Measurements from ENCODE around the gene PLAAT4. TPM values are rescaled to one million over a fixed set of nuclear protein-coding genes. Genes with fewer than 3 reads are reported as not detected.
A peak's percentile ranks its signal among the peaks of the same experiment; 100 is the strongest.
"Not testable (repeated sequence)": the region's sequence is repeated elsewhere in the genome, so short reads cannot be mapped to it uniquely, and the experiment has no call there.

The PLAAT4 gene
- polyA plus RNA-seq, 2 of the 4 experiments (the other 2 are of a cell fraction), result 0.74 to 1.6 TPM

GRCh38 chr11:63528156-63528555, 8.5 kb upstream of the PLAAT4 start:
- FAIRE-seq; DNase-seq (ENCODE audit: low read depth in 1 of 2, low spot score in 1 of 2); H3K4me3 ChIP-seq; CTCF ChIA-PET; ATAC-seq; POLR2A ChIA-PET: not testable (repeated sequence)
- WGBS (ENCODE audit: missing lambda C conversion rate), result 3% methylated on average over 8 of the region's 11 CpGs
- Histone ChIP-seq H3K4me1 (peaks cover 49% of the 10 kb centered on the region), H3K27ac (peak overlapping the region; percentile 74 to 77), H3K4me2 (peak overlapping the region; percentile 75), H3K9me3 (peaks cover 14% of the 10 kb centered on the region)
- TF ChIP-seq ZNF302 (CRISPR knock-in tag; IDR thresholded peaks at IDR 0.05), result peak; percentile 18; the same call in 1 of the 2 replicates

- POLR2A ChIA-PET; CTCF ChIA-PET; H3K9me3 ChIP-seq; H3K4me3 ChIP-seq; FAIRE-seq; DNase-seq (ENCODE audit: low read depth in 1 of 2, low spot score in 1 of 2); TF ChIP-seq FOSL2 (IDR thresholded peaks at IDR 0.05): not testable (repeated sequence)
- Histone ChIP-seq H3K4me2 (peak overlapping the region; percentile 47), H3K4me1 (peaks cover 49% of the 10 kb centered on the region), H3K27ac (peak overlapping the region; percentile 74 to 77)
- TF ChIP-seq HMGXB4 (CRISPR knock-in tag; IDR thresholded peaks at IDR 0.05; ENCODE audit: borderline replicate concordance) (peak; percentile 99), RARB (CRISPR knock-in tag; IDR thresholded peaks at IDR 0.05) (peak; percentile 90), FOXS1 (CRISPR knock-in tag; IDR thresholded peaks at IDR 0.05) (peak; percentile 100), HOXB5 (CRISPR knock-in tag; IDR thresholded peaks at IDR 0.05) (peak; percentile 100), FOSB (CRISPR knock-in tag; IDR thresholded peaks at IDR 0.05) (peak; percentile 99), HOXA7 (CRISPR knock-in tag; IDR thresholded peaks at IDR 0.05) (peak; percentile 98), ATOH8 (CRISPR knock-in tag; IDR thresholded peaks at IDR 0.05; ENCODE audit: low read depth) (peak; percentile 100), FOSL2 (CRISPR knock-in tag; IDR thresholded peaks at IDR 0.05) (peak; percentile 79), TFCP2L1 (CRISPR knock-in tag; IDR thresholded peaks at IDR 0.05) (peak; percentile 98), EHF (CRISPR knock-in tag; IDR thresholded peaks at IDR 0.05) (peak; percentile 100), TP53 (CRISPR knock-in tag; IDR thresholded peaks at IDR 0.05) (peak; percentile 98), HEYL (CRISPR knock-in tag; IDR thresholded peaks at IDR 0.05) (peak; percentile 100), HOXB13 (CRISPR knock-in tag; IDR thresholded peaks at IDR 0.05; ENCODE audit: low read depth) (peak; percentile 100), NPAS2 (CRISPR knock-in tag; IDR thresholded peaks at IDR 0.05; ENCODE audit: borderline replicate concordance) (peak; percentile 94), ZSCAN20 (CRISPR knock-in tag; IDR thresholded peaks at IDR 0.05) (peak; percentile 100), ZNF302 (CRISPR knock-in tag; IDR thresholded peaks at IDR 0.05) (peak; percentile 100)
- ATAC-seq, result peak in 1 of 2 experiments; percentile 14; a peak in 1 of 6 replicates
- WGBS (ENCODE audit: missing lambda C conversion rate), result 21% methylated on average over 1 of the region's 3 CpGs
Observed at GRCh38 chr11:63528729-63529278, 7.8 kb upstream of the PLAAT4 start.

GRCh38 chr11:63529373-63529772, 7.2 kb upstream of the PLAAT4 start:
- DNase-seq (ENCODE audit: low read depth in 1 of 2, low spot score in 1 of 2); POLR2A ChIA-PET; ATAC-seq; FAIRE-seq; H3K9me3 ChIP-seq; H3K4me3 ChIP-seq: not testable (repeated sequence)
- H3K4me2 ChIP-seq, result peak overlapping the region; percentile 47
- peak overlapping the region; percentile 74 to 77 for H3K27ac ChIP-seq
- peaks cover 49% of the 10 kb centered on the region for H3K4me1 ChIP-seq
- WGBS (ENCODE audit: missing lambda C conversion rate), result 71% methylated on average over 6 of the region's 6 CpGs
- CTCF ChIA-PET, result interaction anchor here (0.7 to 1.0 kb wide), 3 partner anchors 33 to 50 kb away, joined by 3 to 4 read pairs (median 3); partner anchors contain the start of gene PLAAT2

- ChIA-PET CTCF (interaction anchor here (0.7 to 1.0 kb wide), 3 partner anchors 33 to 51 kb away, joined by 3 to 4 read pairs (median 3); partner anchors contain the start of gene PLAAT2), POLR2A (no interaction called here)
- TF ChIP-seq ZNF302 (CRISPR knock-in tag; IDR thresholded peaks at IDR 0.05) (0 out of 2 replicates have a peak, but pooled peaks have one; percentile 18), FOSB (CRISPR knock-in tag; IDR thresholded peaks at IDR 0.05) (no peak)
- ATAC-seq (no peak), DNase-seq (ENCODE audit: low read depth in 1 of 2, low spot score in 1 of 2) (no peak), FAIRE-seq (no peak)
- H3K4me1 ChIP-seq, result peaks cover 49% of the 10 kb centered on the region
- H3K4me3 ChIP-seq, result no peak overlapping the region
- peak overlapping the region; percentile 47 for H3K4me2 ChIP-seq
- H3K9me3 ChIP-seq, result no peaks in the 10 kb centered on the region
- peak overlapping the region; percentile 74 to 77 for H3K27ac ChIP-seq
- 84% methylated on average over 2 of the region's 2 CpGs for WGBS (ENCODE audit: missing lambda C conversion rate)
Observed at GRCh38 chr11:63530021-63530420, 6.6 kb upstream of the PLAAT4 start.
